ENCODE results near the gene RXFP1.

Gene RXFP1

GRCh38 chr4:158671915-158672806, 150.5 kb downstream of the RXFP1 start, which contains the start of gene ETFDH:
ETFDH (plus strand) TSS chr4:158672296; CDS start chr4:158672457, 161 bp downstream.
- Histone ChIP-seq H3K27me3 (no peaks in the 10 kb centered on the region), H3K4me1 (peaks cover 2% of the 10 kb centered on the region; the same call in 1 of the 2 replicates), H3K36me3 (peaks cover 4% of the 10 kb centered on the region; the same call in 1 of the 2 replicates), H3K4me3 (ENCODE audit: low read depth, low read length) (peak within 1 kb of the TSS; percentile 88), H3K9me3 (no peaks in the 10 kb centered on the region)
- peak; percentile 98 for DNase-seq
- TF ChIP-seq, protein P1, sequence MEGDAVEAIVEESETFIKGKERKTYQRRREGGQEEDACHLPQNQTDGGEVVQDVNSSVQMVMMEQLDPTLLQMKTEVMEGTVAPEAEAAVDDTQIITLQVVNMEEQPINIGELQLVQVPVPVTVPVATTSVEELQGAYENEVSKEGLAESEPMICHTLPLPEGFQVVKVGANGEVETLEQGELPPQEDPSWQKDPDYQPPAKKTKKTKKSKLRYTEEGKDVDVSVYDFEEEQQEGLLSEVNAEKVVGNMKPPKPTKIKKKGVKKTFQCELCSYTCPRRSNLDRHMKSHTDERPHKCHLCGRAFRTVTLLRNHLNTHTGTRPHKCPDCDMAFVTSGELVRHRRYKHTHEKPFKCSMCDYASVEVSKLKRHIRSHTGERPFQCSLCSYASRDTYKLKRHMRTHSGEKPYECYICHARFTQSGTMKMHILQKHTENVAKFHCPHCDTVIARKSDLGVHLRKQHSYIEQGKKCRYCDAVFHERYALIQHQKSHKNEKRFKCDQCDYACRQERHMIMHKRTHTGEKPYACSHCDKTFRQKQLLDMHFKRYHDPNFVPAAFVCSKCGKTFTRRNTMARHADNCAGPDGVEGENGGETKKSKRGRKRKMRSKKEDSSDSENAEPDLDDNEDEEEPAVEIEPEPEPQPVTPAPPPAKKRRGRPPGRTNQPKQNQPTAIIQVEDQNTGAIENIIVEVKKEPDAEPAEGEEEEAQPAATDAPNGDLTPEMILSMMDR (IDR thresholded peaks at IDR 0.05; ENCODE audit: low read depth, low read length): peak; percentile 65

- Histone ChIP-seq H3K36me3 (no peaks in the 10 kb centered on the region; the same call in 1 of the 2 replicates), H3K27me3 (no peaks in the 10 kb centered on the region), H3K4me3 (ENCODE audit: low read depth, low read length) (no peak overlapping the region), H3K4me1 (peaks cover 2% of the 10 kb centered on the region; the same call in 1 of the 2 replicates), H3K9me3 (no peaks in the 10 kb centered on the region)
- DNase-seq: no peak
- TF ChIP-seq, protein P1 (IDR thresholded peaks at IDR 0.05; ENCODE audit: low read depth, low read length): no peak
These were observed 152.0 kb downstream of the RXFP1 start for GRCh38 chr4:158673633-158674032.

GRCh38 chr4:158676076-158676475, 154.4 kb downstream of the RXFP1 start:
- TF ChIP-seq, protein P1 (IDR thresholded peaks at IDR 0.05; ENCODE audit: low read depth, low read length): no peak

DNA sequence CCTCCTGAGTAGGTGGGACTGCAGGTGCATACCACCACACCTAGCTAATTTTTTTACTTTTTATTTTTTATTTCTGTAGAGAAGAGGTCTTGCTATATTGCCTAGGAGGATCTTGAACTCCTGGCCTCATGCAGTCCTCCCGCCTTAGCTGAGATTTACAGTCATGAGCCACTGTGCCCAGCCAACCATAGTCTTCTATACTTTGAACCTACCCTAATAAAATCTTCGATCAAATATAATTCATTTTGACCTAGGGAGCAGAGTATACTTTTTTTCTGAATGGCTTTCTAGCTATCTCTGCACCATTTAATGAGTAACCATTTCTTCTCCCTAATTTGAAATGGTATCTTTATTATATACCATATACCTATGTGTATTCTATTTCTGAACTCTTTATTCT, 157.1 kb downstream of the RXFP1 start:
- Histone ChIP-seq H3K27me3 (no peaks in the 10 kb centered on the region), H3K9me3 (no peaks in the 10 kb centered on the region), H3K4me1 (no peaks in the 10 kb centered on the region), H3K4me3 (ENCODE audit: low read depth, low read length) (no peak overlapping the region), H3K36me3 (no peaks in the 10 kb centered on the region; the same call in 1 of the 2 replicates)
- DNase-seq: no peak
- TF ChIP-seq, protein P1 (IDR thresholded peaks at IDR 0.05; ENCODE audit: low read depth, low read length): no peak

More at GRCh38 chr4:158676076-158676475, 154.4 kb downstream of the RXFP1 start:
- DNase-seq: no peak
- Histone ChIP-seq H3K27me3 (no peaks in the 10 kb centered on the region), H3K4me1 (peaks cover 2% of the 10 kb centered on the region; the same call in 1 of the 2 replicates), H3K4me3 (ENCODE audit: low read depth, low read length) (no peak overlapping the region), H3K36me3 (no peaks in the 10 kb centered on the region), H3K9me3 (no peaks in the 10 kb centered on the region)

DNA sequence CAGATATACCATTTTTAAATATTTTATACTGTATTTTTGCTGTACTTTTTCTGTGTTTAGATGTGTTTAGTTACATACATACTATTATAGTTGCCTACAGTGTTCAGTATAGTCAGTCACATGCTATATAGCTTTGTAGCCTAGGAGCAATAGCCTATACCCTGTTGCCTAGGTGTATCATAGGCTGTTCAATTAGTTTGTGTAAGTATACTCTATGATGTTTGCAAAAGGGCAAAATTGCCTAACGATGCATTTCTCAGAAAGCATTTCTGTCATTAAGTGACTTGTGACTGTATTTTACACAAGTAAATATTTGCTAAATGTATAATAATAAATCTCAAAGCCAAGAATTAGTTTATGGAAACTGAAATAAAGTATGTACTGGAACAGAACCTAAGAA, 159.9 kb downstream of the RXFP1 start:
- H3K9me3 ChIP-seq: no peaks in the 10 kb centered on the region
- peaks cover 2% of the 10 kb centered on the region; the same call in 1 of the 2 replicates for H3K36me3 ChIP-seq
- TF ChIP-seq, protein P1 (IDR thresholded peaks at IDR 0.05; ENCODE audit: low read depth, low read length): no peak
- H3K4me1 ChIP-seq: no peaks in the 10 kb centered on the region
- H3K27me3 ChIP-seq: no peaks in the 10 kb centered on the region
- no peak overlapping the region for H3K4me3 ChIP-seq (ENCODE audit: low read depth, low read length)
- DNase-seq: no peak

DNA sequence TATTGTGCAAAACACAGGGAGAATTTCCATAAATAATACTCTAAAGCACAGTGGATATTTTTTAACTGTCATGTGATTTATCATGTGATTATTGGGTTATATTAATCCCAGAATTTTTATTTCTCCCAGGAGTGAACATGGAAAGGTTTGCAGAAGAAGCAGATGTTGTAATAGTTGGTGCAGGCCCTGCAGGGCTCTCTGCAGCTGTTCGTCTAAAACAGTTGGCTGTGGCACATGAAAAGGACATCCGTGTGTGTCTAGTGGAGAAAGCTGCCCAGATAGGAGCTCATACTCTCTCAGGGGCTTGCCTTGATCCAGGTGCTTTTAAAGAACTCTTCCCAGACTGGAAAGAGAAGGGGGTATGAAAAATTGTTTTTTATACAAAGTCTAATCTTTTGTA, 160.4 kb downstream of the RXFP1 start:
- Histone ChIP-seq H3K27me3 (no peaks in the 10 kb centered on the region), H3K4me1 (no peaks in the 10 kb centered on the region), H3K36me3 (peaks cover 2% of the 10 kb centered on the region; the same call in 1 of the 2 replicates), H3K4me3 (ENCODE audit: low read depth, low read length) (no peak overlapping the region), H3K9me3 (no peaks in the 10 kb centered on the region)
- no peak for DNase-seq
- TF ChIP-seq, protein P1 (IDR thresholded peaks at IDR 0.05; ENCODE audit: low read depth, low read length): no peak

Measured in BE2C (cell line).